HepG2 (cell line): ENCODE measurements around the gene AKIP1. TPM values are rescaled to one million over a fixed set of nuclear protein-coding genes. Genes with fewer than 3 reads are reported as not detected.

ENCODE experiments used
- ATAC-seq: fragments of 200-7000 bp; cut with Tn5 transposase; 3 replicates; pipeline ENCODE4 v1.9.1; 2020; ENCODE audit warnings: mild to moderate bottlenecking, moderate library complexity
- BruUV-seq: library from RNA; stranded (reverse); fragments of 400-500 nt; replicated peaks from 2 replicates; lab custom pipeline; 2021; lab: Mats Ljungman, UMichigan
- CTCF ChIA-PET: fragments of 300-600 bp; formaldehyde crosslinking; extraction: SDS; loops from one replicate; lab custom pipeline; 2021; ENCODE audit warnings: low total read pairs, inconsistent platforms, low intra/inter-chr PET ratio; lab: Yijun Ruan, JAX
- POLR2A ChIA-PET: fragments of 350-600 bp; sonication (Branson Sonifier 250); formaldehyde crosslinking; loops from one replicate; lab custom pipeline; 2020; ENCODE audit warnings: antibody characterized with exemption, inconsistent platforms; lab: Yijun Ruan, JAX
- DNase-seq: peaks from one replicate; pipeline ENCODE4 v3.0.0-alpha.2; 2015; ENCODE audit warnings: low spot score
- FAIRE-seq: peaks from 3 replicates; lab custom pipeline; 2011; peaks lifted over from hg19 to GRCh38; lab: Jason Lieb, UNC
- H2AFZ ChIP-seq: one replicate; pipeline ENCODE4 v1.6.1; 2011; ENCODE audit warnings: low read length, inconsistent platforms
- H3K27ac ChIP-seq: fragments of 300-600 bp; 3 replicates; pipeline ENCODE4 v1.8.0; 2011; ENCODE audit warnings: mixed run types, mild to moderate bottlenecking, mixed read lengths, low read length, inconsistent platforms; ENCODE audit not compliant: insufficient read depth; ENCODE audit errors: extremely low read length
- H3K27me3 ChIP-seq, 2 experiments: fragments of 200-600 bp in 1 of 2; 2 replicates in 1 of 2; 3 replicates in 1 of 2; pipeline versions ENCODE4 v1.6.0 to v1.8.0; 2011; ENCODE audit warnings: low read length in 2 of 2, mild to moderate bottlenecking in 2 of 2, moderate library complexity in 2 of 2, inconsistent platforms in 1 of 2; ENCODE audit not compliant: insufficient read depth in 2 of 2, control insufficient read depth in 1 of 2
- H3K36me3 ChIP-seq, 2 experiments: fragments of 200-600 bp in 1 of 2; replicated peaks in 1 of 2; 2 replicates in 1 of 2; 3 replicates in 1 of 2; pipeline versions ENCODE4 v1.5.1 to v1.8.0; 2011; ENCODE audit warnings: low read length in 2 of 2, inconsistent platforms in 1 of 2; ENCODE audit not compliant: insufficient read depth in 2 of 2, control insufficient read depth in 1 of 2
- H3K4me1 ChIP-seq: 2 replicates; pipeline ENCODE4 v1.5.1; 2012; ENCODE audit warnings: low read length, inconsistent platforms; ENCODE audit not compliant: insufficient read depth
- H3K4me2 ChIP-seq: 2 replicates; pipeline ENCODE4 v1.6.0; 2011; ENCODE audit warnings: low read depth, low read length, inconsistent platforms
- H3K4me3 ChIP-seq, 3 experiments: fragments of 200-600 bp in 1 of 3; sonication (generic), shearing (Covaris generic) in 1 of 3; replicated peaks in 1 of 3; 2 replicates each; pipeline ENCODE4 v1.5.1; 2011 to 2016; ENCODE audit warnings: low read length in 3 of 3, inconsistent platforms in 2 of 3, low read depth in 2 of 3, mild to moderate bottlenecking in 2 of 3, control low read depth in 1 of 3, mixed read lengths in 1 of 3; ENCODE audit not compliant: insufficient read depth in 1 of 3
- H3K79me2 ChIP-seq: one replicate; pipeline ENCODE4 v1.6.1; 2011; ENCODE audit warnings: low read length, inconsistent platforms; ENCODE audit not compliant: insufficient read depth
- H3K9ac ChIP-seq: 2 replicates; pipeline ENCODE4 v1.6.0; 2011; ENCODE audit warnings: mild to moderate bottlenecking, low read depth, low read length, inconsistent platforms; ENCODE audit not compliant: insufficient read depth
- H3K9me3 ChIP-seq: 2 replicates; pipeline ENCODE4 v1.5.1; 2012; ENCODE audit warnings: mild to moderate bottlenecking, low read length
- H4K20me1 ChIP-seq: 2 replicates; pipeline ENCODE4 v1.6.0; 2011; ENCODE audit warnings: inconsistent platforms, mild to moderate bottlenecking, low read length, moderate library complexity; ENCODE audit not compliant: insufficient read depth
- FOXC1 ChIP-seq: sonication (generic); formaldehyde crosslinking; IDR thresholded peaks from 2 replicates; pipeline ENCODE4 v1.8.0; 2022; ENCODE audit warnings: mild to moderate bottlenecking, missing genetic modification reagents, borderline replicate concordance
- MAFG ChIP-seq: sonication (generic); formaldehyde crosslinking; IDR thresholded peaks from 2 replicates; pipeline ENCODE4 v1.5.1; 2020; ENCODE audit warnings: mild to moderate bottlenecking, missing genetic modification reagents
- NFIC ChIP-seq: IDR thresholded peaks from 2 replicates; pipeline ENCODE4 v1.6.1; 2012; ENCODE audit warnings: mild to moderate bottlenecking, low read length, inconsistent platforms
- RFX1 ChIP-seq: fragments of 450-650 bp; IDR thresholded peaks from 2 replicates; pipeline ENCODE4 v1.6.1; 2017
- ZNF354B ChIP-seq: sonication (generic); formaldehyde crosslinking; IDR thresholded peaks from 2 replicates; pipeline ENCODE4 v1.8.0; 2022; ENCODE audit warnings: mild to moderate bottlenecking, missing genetic modification reagents
- ZNF562 ChIP-seq: sonication (generic); formaldehyde crosslinking; IDR thresholded peaks from 2 replicates; pipeline ENCODE4 v1.8.0; 2022; ENCODE audit warnings: missing genetic modification reagents, borderline replicate concordance
- ZNF747 ChIP-seq: sonication (generic); formaldehyde crosslinking; IDR thresholded peaks from 2 replicates; pipeline ENCODE4 v1.8.1; 2023; ENCODE audit warnings: missing genetic modification reagents, mild to moderate bottlenecking, borderline replicate concordance
- ZNF761 ChIP-seq: sonication (generic); formaldehyde crosslinking; conservative IDR thresholded peaks from 2 replicates; pipeline ENCODE4 v1.4.0; 2020; ENCODE audit warnings: mild to moderate bottlenecking, missing genetic modification reagents
- ZNF883 ChIP-seq: sonication (generic); formaldehyde crosslinking; IDR thresholded peaks from 2 replicates; pipeline ENCODE4 v1.5.1; 2020; ENCODE audit warnings: mild to moderate bottlenecking, missing genetic modification reagents; ENCODE audit errors: not compliant biosample characterization
- WGBS: methylation state at CpG from one replicate; pipeline ENCODE4 v1.1.6; 2017; ENCODE audit warnings: low lambda C conversion rate; 5-methylcytosine and 5-hydroxymethylcytosine counted together
- in situ Hi-C: cut with HindIII; loops from 2 replicates; pipeline ENCODE4 v1.10.0; 2017; ENCODE audit warnings: low pct_unique_long_range_greater_than_20kb; ENCODE audit not compliant: extremely low pct_ligation_motif_present
- intact Hi-C: fragments of 100-400 bp; cut with micrococcal nuclease; formaldehyde crosslinking; loops from one replicate; pipeline ENCODE4 v1.10.0; 2022; ENCODE audit not compliant: unreplicated experiment
- polyA plus RNA-seq, 8 experiments: library from polyadenylated mRNA; depleted of rRNA in 3 of 8; stranded (reverse) in 7 of 8; unstranded in 1 of 8; fragments of >200 nt; fragmentation: Illumina TruSeq in 4 of 8; extraction: Trizol in 4 of 8; gene quantifications; 2 replicates each; pipeline versions ENCODE4 v1.2.1 to v1.2.3, GENCODE V29; 2011 to 2016; ENCODE audit warnings: low read depth in 4 of 8, missing spikeins in 1 of 8, mixed read lengths in 1 of 8; ENCODE audit not compliant: insufficient read depth in 1 of 8
- total RNA-seq, 5 experiments: library from RNA; depleted of rRNA; stranded (reverse); fragments of >200 nt; fragmentation: Illumina TruSeq; extraction: Trizol; gene quantifications; 2 replicates each; pipeline ENCODE4 v1.2.3, GENCODE V29; 2016; ENCODE audit warnings: low read depth in 1 of 5

Gene AKIP1
- total and polyA plus RNA-seq, 2 of the 13 experiments (the other 11 are each of a cell fraction or from before 2014, with no cell fraction given) = 10.0 to 20.3 TPM

DNA sequence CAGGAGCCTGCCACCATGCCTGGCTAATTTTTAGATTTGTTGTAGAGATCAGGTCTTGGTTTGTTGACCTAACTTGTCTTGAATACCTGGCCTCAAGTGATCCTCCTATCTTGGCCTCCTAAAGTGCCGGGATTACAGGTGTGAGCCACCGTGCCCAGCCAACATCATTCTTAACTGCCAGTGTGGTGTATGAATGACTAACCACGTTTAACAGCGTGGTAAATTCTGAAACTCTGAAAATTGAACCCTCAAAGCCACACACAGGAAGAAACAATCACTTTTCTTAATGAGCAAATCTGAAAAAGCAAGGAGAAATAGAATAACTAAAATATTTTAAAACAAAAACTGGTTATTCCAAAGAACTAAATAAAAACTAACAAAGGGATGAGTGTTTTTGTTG, 45.9 kb downstream of the AKIP1 start:
- CTCF ChIA-PET = no interaction called here
- Histone ChIP-seq H4K20me1 (no peaks in the 10 kb centered on the region), H3K79me2 (peaks cover 5% of the 10 kb centered on the region), H3K27ac (no peak overlapping the region), H3K4me2 (no peak overlapping the region), H3K9me3 (no peaks in the 10 kb centered on the region), H2AFZ (no peak overlapping the region), H3K36me3 (peaks cover 0 to 20% of the 10 kb centered on the region in 2 experiments; a peak in 2 of 5 replicates), H3K4me3 (no peak overlapping the region), H3K4me1 (no peaks in the 10 kb centered on the region), H3K27me3 (no peaks in the 10 kb centered on the region), H3K9ac (no peak overlapping the region)
- no peak for TF ChIP-seq MAFG
- no peak for TF ChIP-seq ZNF883 (CRISPR knock-in tag)
- no peak for TF ChIP-seq FOXC1
- TF ChIP-seq NFIC = no peak
- no peak for TF ChIP-seq RFX1
- no peak for TF ChIP-seq ZNF562 (CRISPR knock-in tag)
- TF ChIP-seq ZNF747 = no peak
- TF ChIP-seq ZNF761 (CRISPR knock-in tag) = no peak
- TF ChIP-seq ZNF354B (CRISPR knock-in tag) = no peak
- POLR2A ChIA-PET = no interaction called here
- in situ Hi-C loops = loop anchor here (5.0 to 25.0 kb wide), 2 partner anchors 35 to 270 kb away; partner anchors contain the start of genes RPL27A and TRIM66
- intact Hi-C loops = no loop called here
- DNase-seq = no peak
- WGBS = 95% methylated on average over 4 of the region's 4 CpGs
- no peak for ATAC-seq
- BruUV-seq = no TSS peak
- no peak for FAIRE-seq
